HCT116 (cell line): ENCODE results near the gene NDUFS7. TPM values are rescaled to one million over a fixed set of nuclear protein-coding genes. Genes with fewer than 3 reads are reported as not detected.
A peak's percentile ranks its signal among the peaks of the same experiment; 100 is the strongest.

Experiments
- ATAC-seq: fragments of 200-7000 bp; cut with Tn5 transposase; 2 replicates; pipeline ENCODE4 v1.9.1; 2020; ENCODE audit warnings: mild to moderate bottlenecking, moderate library complexity
- BruUV-seq: library from RNA; stranded (reverse); fragments of 400-500 nt; replicated peaks from 2 replicates; lab custom pipeline; 2021; lab: Mats Ljungman, UMichigan
- CTCF ChIA-PET: fragments of 300-600 bp; sonication (Branson Sonifier 250); formaldehyde crosslinking; loops from one replicate; lab custom pipeline; 2021; ENCODE audit warnings: antibody characterized with exemption; lab: Charles Lee
- POLR2A ChIA-PET: fragments of 300-600, 350-600 bp; sonication (Branson Sonifier 250); formaldehyde crosslinking; loops from one replicate; lab custom pipeline; 2021; ENCODE audit warnings: antibody characterized with exemption; lab: Charles Lee
- RAD21 ChIA-PET, 2 experiments: fragments of 300-600 bp; sonication (Branson Sonifier 250); formaldehyde crosslinking; loops; one replicate each; lab custom pipeline; 2023; ENCODE audit warnings: low total read pairs in 2 of 2; ENCODE audit not compliant: uncharacterized antibody in 2 of 2, unreplicated experiment in 2 of 2, low non-redundant PET in 1 of 2; lab: Charles Lee
- DNase-seq: peaks from one replicate; pipeline ENCODE4 v3.0.0-alpha.2; 2010; ENCODE audit warnings: low read depth, low spot score
- H2AFZ ChIP-seq: fragments of 200-600 bp; shearing (Covaris generic), sonication (generic); 2 replicates; pipeline ENCODE4 v1.6.1; 2017; ENCODE audit warnings: low read depth, mixed run types, mixed read lengths, antibody characterized with exemption, low read length; ENCODE audit not compliant: poor library complexity, severe bottlenecking
- H3K27ac ChIP-seq: 2 replicates; pipeline ENCODE4 v1.5.1; 2012; ENCODE audit warnings: low read depth, low read length
- H3K27me3 ChIP-seq: fragments of 200-600 bp; sonication (generic); 2 replicates; pipeline ENCODE4 v1.6.1; 2016; ENCODE audit warnings: mixed run types, low read length, mixed read lengths; ENCODE audit not compliant: insufficient read depth
- H3K36me3 ChIP-seq, 2 experiments: fragments of 200-500 bp in 1 of 2; fragments of 200-600 bp in 1 of 2; sonication (Bioruptor generic) in 1 of 2; sonication (generic) in 1 of 2; 2 replicates each; pipeline versions ENCODE4 v1.5.1 to v1.6.1; 2014 to 2016; ENCODE audit warnings: low read length in 2 of 2, inconsistent platforms in 1 of 2, mixed read lengths in 1 of 2, mixed run types in 1 of 2; ENCODE audit not compliant: insufficient read depth in 2 of 2, control insufficient read depth in 1 of 2
- H3K4me1 ChIP-seq, 2 experiments: fragments of 200-600 bp in 1 of 2; sonication (generic) in 1 of 2; 2 replicates each; pipeline versions ENCODE4 v1.5.1 to v1.6.1; 2012 to 2017; ENCODE audit warnings: low read length in 2 of 2, inconsistent platforms in 1 of 2, mild to moderate bottlenecking in 1 of 2, mixed read lengths in 1 of 2, mixed run types in 1 of 2, moderate library complexity in 1 of 2; ENCODE audit not compliant: insufficient read depth in 2 of 2, control insufficient read depth in 1 of 2
- H3K4me2 ChIP-seq: fragments of 200-600 bp; sonication (generic); 2 replicates; pipeline ENCODE4 v1.6.1; 2017; ENCODE audit warnings: mixed run types, low read length, mixed read lengths
- H3K4me3 ChIP-seq, 2 experiments: fragments of 200-600 bp in 1 of 2; sonication (generic) in 1 of 2; replicated peaks in 1 of 2; 2 replicates each; pipeline ENCODE4 v1.5.1; 2011 to 2016; ENCODE audit warnings: low read length in 2 of 2, control low read depth in 1 of 2, low read depth in 1 of 2, mild to moderate bottlenecking in 1 of 2, mixed read lengths in 1 of 2, mixed run types in 1 of 2
- H3K79me2 ChIP-seq: fragments of 200-600 bp; sonication (generic); 2 replicates; pipeline ENCODE4 v1.6.1; 2017; ENCODE audit warnings: mild to moderate bottlenecking, mixed run types, low read length, moderate library complexity, mixed read lengths; ENCODE audit not compliant: insufficient read depth
- H3K9ac ChIP-seq: fragments of 200-600 bp; sonication (generic); 2 replicates; pipeline ENCODE4 v1.6.1; 2016; ENCODE audit warnings: low read length, mixed read lengths
- H3K9me2 ChIP-seq: fragments of 200-600 bp; sonication (generic), shearing (Covaris generic); 2 replicates; pipeline ENCODE4 v1.6.1; 2017; ENCODE audit warnings: mixed run types, mild to moderate bottlenecking, moderate library complexity; ENCODE audit not compliant: insufficient read depth
- H3K9me3 ChIP-seq, 2 experiments: fragments of 200-500 bp in 1 of 2; fragments of 200-600 bp in 1 of 2; sonication (Bioruptor generic) in 1 of 2; sonication (generic) in 1 of 2; 2 replicates each; pipeline ENCODE4 v1.6.1; 2014 to 2017; ENCODE audit warnings: low read length in 2 of 2, mixed read lengths in 2 of 2, inconsistent platforms in 1 of 2, low read depth in 1 of 2, mild to moderate bottlenecking in 1 of 2, mixed run types in 1 of 2, moderate library complexity in 1 of 2; ENCODE audit not compliant: control insufficient read depth in 1 of 2, insufficient read depth in 1 of 2
- H4K20me1 ChIP-seq: fragments of 200-600 bp; sonication (generic), shearing (Covaris generic); 2 replicates; pipeline ENCODE4 v1.6.1; 2017; ENCODE audit warnings: mixed run types, mild to moderate bottlenecking, moderate library complexity; ENCODE audit not compliant: insufficient read depth
- CBX3 ChIP-seq: IDR thresholded peaks from 2 replicates; pipeline ENCODE4 v1.6.1; 2012; ENCODE audit warnings: low read depth
- POLR2AphosphoS5 ChIP-seq: IDR thresholded peaks from 2 replicates; pipeline ENCODE4 v1.6.1; 2011; ENCODE audit warnings: mild to moderate bottlenecking, low read depth, low read length, moderate library complexity
- SIN3A ChIP-seq: IDR thresholded peaks from 2 replicates; pipeline ENCODE4 v1.6.1; 2012; ENCODE audit warnings: low read depth
- SRF ChIP-seq: IDR thresholded peaks from 2 replicates; pipeline ENCODE4 v1.6.1; 2012; ENCODE audit warnings: low read depth
- ZFX ChIP-seq: fragments of 450-650 bp; IDR thresholded peaks from 2 replicates; pipeline ENCODE4 v1.6.1; 2017
- intact Hi-C: fragments of 100-400 bp; cut with micrococcal nuclease; formaldehyde crosslinking; loops from 2 replicates; pipeline ENCODE4 v1.10.0; 2022
- total RNA-seq: library from RNA; stranded (reverse); gene quantifications from one replicate; pipeline ENCODE4 v1.2.1, GENCODE V29; 2021; ENCODE audit not compliant: unreplicated experiment
- TF ChIP-seq, protein P1 (sequence below): IDR thresholded peaks from 2 replicates; pipeline ENCODE4 v1.6.1; 2012
- TF ChIP-seq, protein P2 (sequence below): IDR thresholded peaks from 2 replicates; pipeline ENCODE4 v1.6.1; 2012; ENCODE audit warnings: low read depth
- TF ChIP-seq, protein P3 (sequence below), 3 experiments: fragments of 200-600 bp in 1 of 3; sonication (generic) in 1 of 3; IDR thresholded peaks in 2 of 3; conservative IDR thresholded peaks in 1 of 3; 2 replicates each; pipeline ENCODE4 v1.5.1; 2012 to 2017; ENCODE audit warnings: low read depth in 2 of 3, low read length in 2 of 3, antibody characterized with exemption in 1 of 3, borderline replicate concordance in 1 of 3, control low read depth in 1 of 3, mild to moderate bottlenecking in 1 of 3, mixed read lengths in 1 of 3, mixed run types in 1 of 3, moderate library complexity in 1 of 3; ENCODE audit not compliant: insufficient read depth in 1 of 3

The NDUFS7 gene
- total RNA-seq, 1 experiment from 2014 or later: 114 TPM

DNA sequence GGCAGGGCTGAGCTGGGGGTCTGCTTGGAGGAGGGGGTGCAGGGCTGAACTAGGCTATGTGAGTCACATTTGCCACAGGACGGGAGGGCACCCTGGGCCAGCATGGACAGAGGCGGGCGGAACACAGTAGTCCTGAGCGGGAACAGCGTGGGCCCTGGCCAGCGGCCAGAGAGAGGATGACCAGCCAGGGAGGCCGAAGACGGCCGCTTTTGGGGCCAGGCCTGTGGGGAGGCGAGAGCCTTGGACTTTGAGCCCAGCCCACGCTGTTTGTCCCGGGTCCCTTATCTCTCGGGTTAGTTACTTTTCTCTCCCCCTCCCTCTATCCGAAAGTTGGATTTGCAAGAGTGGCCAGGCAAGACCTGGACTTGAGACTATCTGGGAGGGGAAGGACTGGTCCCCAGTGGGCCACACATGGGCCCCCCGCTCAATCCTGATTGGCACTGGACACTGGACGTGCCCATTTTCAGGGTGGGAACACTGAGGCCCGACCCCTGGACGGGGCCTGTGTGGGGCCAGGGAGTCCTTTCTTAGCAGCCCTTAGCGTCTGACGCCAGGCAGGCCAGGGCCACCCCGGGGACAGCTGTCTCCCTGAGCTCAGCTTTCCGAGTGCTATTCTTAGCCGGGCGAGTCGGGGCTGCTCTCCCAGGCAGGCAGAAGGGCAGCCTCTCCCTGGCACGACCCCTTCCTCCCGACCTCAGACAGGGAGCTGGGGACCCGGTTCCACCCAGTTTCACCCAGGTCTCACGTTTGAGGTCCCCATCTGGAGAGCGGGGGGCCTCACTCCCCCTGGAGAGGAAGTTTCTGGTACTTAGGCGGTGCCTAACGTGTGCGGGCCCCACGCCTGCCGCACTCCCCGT lies 16.8 kb downstream of the NDUFS7 start:
- RAD21 ChIA-PET: no interaction called here
- Histone ChIP-seq H3K9me3 (no peaks in the 10 kb centered on the region), H3K36me3 (peaks cover 0 to 6% of the 10 kb centered on the region in 2 experiments; a peak in 2 of 4 replicates), H3K27ac (peak overlapping the region; percentile 91), H3K27me3 (no peaks in the 10 kb centered on the region), H4K20me1 (no peaks in the 10 kb centered on the region), H3K4me3 (peak overlapping the region; percentile 85 to 96), H3K9me2 (no peaks in the 10 kb centered on the region), H3K4me1 (peaks cover 12 to 54% of the 10 kb centered on the region in 2 experiments), H3K4me2 (peak overlapping the region; percentile 99), H3K9ac (peak overlapping the region; percentile 89), H3K79me2 (peaks cover 14% of the 10 kb centered on the region), H2AFZ (no peak overlapping the region)
- no peak for DNase-seq
- intact Hi-C loops: loop anchor here (10.0 kb wide), 1 partner anchor 126 kb away; the partner anchor contains the start of gene FAM174C
- ATAC-seq: peak; percentile 28
- POLR2A ChIA-PET: no interaction called here
- no peak for TF ChIP-seq SRF
- TF ChIP-seq, protein P1, sequence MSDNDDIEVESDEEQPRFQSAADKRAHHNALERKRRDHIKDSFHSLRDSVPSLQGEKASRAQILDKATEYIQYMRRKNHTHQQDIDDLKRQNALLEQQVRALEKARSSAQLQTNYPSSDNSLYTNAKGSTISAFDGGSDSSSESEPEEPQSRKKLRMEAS: peak; percentile 52
- BruUV-seq: TSS peak; percentile 21
- CTCF ChIA-PET: no interaction called here

DNA sequence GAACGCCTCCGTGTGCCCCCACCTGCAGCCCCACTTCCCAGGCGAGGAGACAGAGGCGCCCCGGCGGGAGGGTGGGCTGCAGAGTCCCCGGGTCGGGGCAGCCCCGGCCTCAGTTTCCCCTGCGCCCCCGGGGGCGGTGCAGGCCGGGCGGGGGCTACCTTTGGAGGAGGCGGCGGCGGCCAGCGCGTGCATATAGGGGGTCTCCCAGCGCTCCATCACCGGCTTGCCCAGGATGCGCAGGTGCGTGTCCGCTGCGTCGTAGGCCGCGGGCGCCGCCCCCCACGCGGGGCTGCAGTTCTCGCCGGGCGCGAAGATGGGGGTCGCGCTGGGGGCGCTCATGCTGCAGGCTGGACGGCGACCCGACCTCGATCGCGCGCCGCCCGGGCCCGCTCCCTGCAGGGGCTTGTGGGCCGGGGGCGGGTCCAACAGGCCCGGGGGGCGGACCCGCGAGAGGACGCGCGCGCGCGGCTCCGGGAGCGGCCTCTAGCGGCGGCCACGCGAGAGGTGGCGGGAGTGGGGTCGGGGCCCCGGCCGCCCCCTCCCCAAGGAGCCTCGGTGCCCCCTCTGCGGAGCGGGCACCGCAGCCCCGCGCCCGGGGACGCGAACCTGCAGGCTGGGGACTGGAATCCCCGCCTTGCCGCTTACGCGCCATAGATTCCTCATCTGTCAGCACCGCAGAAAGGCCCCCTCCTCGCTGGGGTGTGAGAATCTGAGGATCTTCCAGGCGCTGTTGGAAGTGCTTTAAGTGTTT lies 17.6 kb downstream of the NDUFS7 start, which contains the start of gene GAMT:
Gene GAMT (minus strand): TSS at position 405 of the 751 bp plus-strand sequence. CDS start 66 bp downstream, at position 339.
- Histone ChIP-seq H3K4me2 (peak within 1 kb of the TSS; percentile 99), H3K4me1 (peaks cover 12 to 49% of the 10 kb centered on the region in 2 experiments), H3K4me3 (peak within 1 kb of the TSS; percentile 85 to 96), H2AFZ (peak within 1 kb of the TSS; percentile 26), H3K27me3 (no peaks in the 10 kb centered on the region), H3K9me3 (no peaks in the 10 kb centered on the region), H3K9me2 (no peaks in the 10 kb centered on the region), H3K9ac (peak within 1 kb of the TSS; percentile 89), H4K20me1 (no peaks in the 10 kb centered on the region), H3K79me2 (peaks cover 14% of the 10 kb centered on the region), H3K27ac (peak within 1 kb of the TSS; percentile 91), H3K36me3 (peaks cover 0 to 6% of the 10 kb centered on the region in 2 experiments; a peak in 2 of 4 replicates)
- BruUV-seq: no TSS peak
- DNase-seq: no peak
- ChIA-PET RAD21 (no interaction called here), CTCF (no interaction called here), POLR2A (no interaction called here)
- intact Hi-C loops: loop anchor here (10.0 kb wide), 1 partner anchor 127 kb away; the partner anchor contains the start of gene FAM174C
- peak; percentile 75 for ATAC-seq
- TF ChIP-seq ZFX: peak; percentile 74; the same call in 1 of the 2 replicates
- TF ChIP-seq, protein P2, sequence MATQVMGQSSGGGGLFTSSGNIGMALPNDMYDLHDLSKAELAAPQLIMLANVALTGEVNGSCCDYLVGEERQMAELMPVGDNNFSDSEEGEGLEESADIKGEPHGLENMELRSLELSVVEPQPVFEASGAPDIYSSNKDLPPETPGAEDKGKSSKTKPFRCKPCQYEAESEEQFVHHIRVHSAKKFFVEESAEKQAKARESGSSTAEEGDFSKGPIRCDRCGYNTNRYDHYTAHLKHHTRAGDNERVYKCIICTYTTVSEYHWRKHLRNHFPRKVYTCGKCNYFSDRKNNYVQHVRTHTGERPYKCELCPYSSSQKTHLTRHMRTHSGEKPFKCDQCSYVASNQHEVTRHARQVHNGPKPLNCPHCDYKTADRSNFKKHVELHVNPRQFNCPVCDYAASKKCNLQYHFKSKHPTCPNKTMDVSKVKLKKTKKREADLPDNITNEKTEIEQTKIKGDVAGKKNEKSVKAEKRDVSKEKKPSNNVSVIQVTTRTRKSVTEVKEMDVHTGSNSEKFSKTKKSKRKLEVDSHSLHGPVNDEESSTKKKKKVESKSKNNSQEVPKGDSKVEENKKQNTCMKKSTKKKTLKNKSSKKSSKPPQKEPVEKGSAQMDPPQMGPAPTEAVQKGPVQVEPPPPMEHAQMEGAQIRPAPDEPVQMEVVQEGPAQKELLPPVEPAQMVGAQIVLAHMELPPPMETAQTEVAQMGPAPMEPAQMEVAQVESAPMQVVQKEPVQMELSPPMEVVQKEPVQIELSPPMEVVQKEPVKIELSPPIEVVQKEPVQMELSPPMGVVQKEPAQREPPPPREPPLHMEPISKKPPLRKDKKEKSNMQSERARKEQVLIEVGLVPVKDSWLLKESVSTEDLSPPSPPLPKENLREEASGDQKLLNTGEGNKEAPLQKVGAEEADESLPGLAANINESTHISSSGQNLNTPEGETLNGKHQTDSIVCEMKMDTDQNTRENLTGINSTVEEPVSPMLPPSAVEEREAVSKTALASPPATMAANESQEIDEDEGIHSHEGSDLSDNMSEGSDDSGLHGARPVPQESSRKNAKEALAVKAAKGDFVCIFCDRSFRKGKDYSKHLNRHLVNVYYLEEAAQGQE: no peak
- peak; percentile 85 for TF ChIP-seq POLR2AphosphoS5
- TF ChIP-seq, protein P1: peak; percentile 37; the same call in 1 of the 2 replicates
- 0 out of 2 replicates have a peak, but pooled peaks have one; percentile 36 for TF ChIP-seq SIN3A
- no peak for TF ChIP-seq CBX3
- TF ChIP-seq, protein P3, sequence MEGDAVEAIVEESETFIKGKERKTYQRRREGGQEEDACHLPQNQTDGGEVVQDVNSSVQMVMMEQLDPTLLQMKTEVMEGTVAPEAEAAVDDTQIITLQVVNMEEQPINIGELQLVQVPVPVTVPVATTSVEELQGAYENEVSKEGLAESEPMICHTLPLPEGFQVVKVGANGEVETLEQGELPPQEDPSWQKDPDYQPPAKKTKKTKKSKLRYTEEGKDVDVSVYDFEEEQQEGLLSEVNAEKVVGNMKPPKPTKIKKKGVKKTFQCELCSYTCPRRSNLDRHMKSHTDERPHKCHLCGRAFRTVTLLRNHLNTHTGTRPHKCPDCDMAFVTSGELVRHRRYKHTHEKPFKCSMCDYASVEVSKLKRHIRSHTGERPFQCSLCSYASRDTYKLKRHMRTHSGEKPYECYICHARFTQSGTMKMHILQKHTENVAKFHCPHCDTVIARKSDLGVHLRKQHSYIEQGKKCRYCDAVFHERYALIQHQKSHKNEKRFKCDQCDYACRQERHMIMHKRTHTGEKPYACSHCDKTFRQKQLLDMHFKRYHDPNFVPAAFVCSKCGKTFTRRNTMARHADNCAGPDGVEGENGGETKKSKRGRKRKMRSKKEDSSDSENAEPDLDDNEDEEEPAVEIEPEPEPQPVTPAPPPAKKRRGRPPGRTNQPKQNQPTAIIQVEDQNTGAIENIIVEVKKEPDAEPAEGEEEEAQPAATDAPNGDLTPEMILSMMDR (IDR thresholded peaks at IDR 0.05 in 2 of 3, conservative IDR thresholded peaks at IDR 0.05 in 1 of 3; ENCODE audit: borderline replicate concordance in 1 of 3, insufficient read depth in 1 of 3, low read depth in 2 of 3, low read length in 2 of 3): peak in 1 of 3 experiments; percentile 44; a peak in 2 of 6 replicates
